Gastrocnemius medialis (tissue), 4 donors: ENCODE measurements around the gene ZNF784.

Source experiments
- CTCF ChIP-seq, 5 experiments: fragments of 450-650 bp in 3 of 5; fragments of 200-600 bp in 2 of 5; sonication (generic) in 2 of 5; IDR thresholded peaks in 4 of 5; conservative IDR thresholded peaks in 1 of 5; 1 replicate in 4 of 5; 2 replicates in 1 of 5; pipeline ENCODE4 v1.5.1; 2016 to 2019; ENCODE audit warnings: antibody characterized with exemption in 5 of 5, mild to moderate bottlenecking in 3 of 5, moderate library complexity in 3 of 5
- POLR2A ChIP-seq, 2 donors: fragments of 450-650 bp; IDR thresholded peaks; one replicate each; pipeline ENCODE4 v1.6.1; 2017; ENCODE audit warnings: antibody characterized with exemption in 2 of 2, mild to moderate bottlenecking in 2 of 2, moderate library complexity in 2 of 2

- TF ChIP-seq CTCF (IDR thresholded peaks at IDR 0.05 in 4 of 5, conservative IDR thresholded peaks at IDR 0.05 in 1 of 5) = no peak
- no peak for TF ChIP-seq POLR2A (IDR thresholded peaks at IDR 0.05)
Observed at GRCh38 chr19:55660991-55661390, 36.6 kb upstream of the ZNF784 start.
